ENCODE results near the gene AGPAT3. TPM values are rescaled to one million over a fixed set of nuclear protein-coding genes. Genes with fewer than 3 reads are reported as not detected.

The AGPAT3 gene
- total RNA-seq, 2 experiments from 2014 or later: 101 to 102 TPM

DNA sequence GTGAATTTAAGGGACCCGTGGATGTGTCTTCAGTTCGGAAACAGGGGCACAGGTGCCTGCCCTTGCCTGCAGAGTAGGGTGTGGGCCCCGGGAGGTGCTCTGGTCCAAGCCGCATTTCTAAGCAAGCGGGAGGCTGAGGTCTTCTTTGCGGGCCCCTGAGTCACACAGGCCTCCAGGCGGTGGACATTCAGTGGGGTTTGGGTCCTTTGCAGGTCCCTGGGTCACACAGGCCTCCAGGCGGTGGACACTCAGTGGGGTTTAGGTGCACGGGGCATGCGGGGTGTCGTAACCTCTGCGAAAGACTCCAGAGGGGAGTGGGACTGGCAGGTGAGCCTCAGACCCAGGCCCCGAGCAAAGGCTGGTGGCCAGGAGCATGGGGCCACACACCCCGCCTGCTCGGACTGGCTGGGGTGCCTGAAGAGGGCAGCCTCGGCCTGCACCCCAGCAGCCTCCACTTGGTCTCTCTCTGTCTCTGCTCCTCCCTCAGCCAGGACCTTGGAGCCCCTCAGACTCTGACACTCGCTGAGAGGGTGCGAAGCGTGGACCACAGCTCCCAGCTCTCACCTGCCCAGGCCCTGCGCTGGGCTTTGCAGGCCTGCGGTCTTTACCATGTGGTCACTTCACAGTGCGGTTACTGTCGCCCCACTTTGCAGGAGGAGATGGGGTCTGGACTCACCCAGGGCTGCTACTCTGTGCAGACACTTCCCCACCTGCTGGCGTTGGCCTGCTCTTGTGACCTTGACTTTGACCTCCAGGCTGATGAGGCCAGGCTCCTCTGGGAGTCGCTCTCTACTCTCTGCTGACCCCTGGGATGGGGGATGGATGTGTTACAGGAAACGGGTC, 6.0 kb upstream of the AGPAT3 start:
- Mint-ChIP-seq H3K27ac (no peak overlapping the region), H3K36me3 (ENCODE audit: low read depth) (no peaks in the 10 kb centered on the region)
- CTCF ChIA-PET: no interaction called here

DNA sequence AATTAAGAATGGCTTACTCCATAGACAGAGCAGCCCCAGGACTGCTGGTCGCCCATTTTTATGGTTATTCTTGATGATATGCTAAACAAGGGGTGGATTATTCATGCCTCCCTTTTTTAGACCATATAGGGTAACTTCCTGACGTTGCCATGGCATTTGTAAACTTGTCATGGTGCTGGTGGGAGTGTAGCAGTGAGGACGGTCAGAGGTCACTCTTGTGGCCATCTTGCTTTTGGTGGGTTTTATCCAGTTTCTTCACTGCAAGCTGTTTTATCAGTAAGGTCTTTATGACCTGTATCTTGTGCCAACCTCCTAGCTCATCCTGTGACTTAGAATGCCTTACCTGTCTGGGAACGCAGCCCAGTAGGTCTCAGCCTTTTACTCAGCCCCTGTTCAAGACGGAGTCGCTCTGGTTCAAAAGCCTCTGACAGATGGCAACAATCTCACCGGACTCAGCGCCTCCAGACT, 5.2 kb upstream of the AGPAT3 start:
- H3K36me3 Mint-ChIP-seq (ENCODE audit: low read depth): no peaks in the 10 kb centered on the region
- H3K4me3 Mint-ChIP-seq: no peak overlapping the region
- ChIA-PET CTCF (no interaction called here), POLR2A (no interaction called here)
- no peak overlapping the region for H3K27ac Mint-ChIP-seq
- H3K27me3 Mint-ChIP-seq: peaks cover 1% of the 10 kb centered on the region
- no peak for DNase-seq
- no peaks in the 10 kb centered on the region for H3K9me3 Mint-ChIP-seq
- peaks cover 23% of the 10 kb centered on the region for H3K4me1 Mint-ChIP-seq

More for the DNA sequence above, 6.0 kb upstream of the AGPAT3 start:
- no peak for DNase-seq
- POLR2A ChIA-PET: no interaction called here
- peaks cover 1% of the 10 kb centered on the region for H3K27me3 Mint-ChIP-seq
- peaks cover under 1% of the 10 kb centered on the region for H3K9me3 Mint-ChIP-seq
- no peak overlapping the region for H3K4me3 Mint-ChIP-seq
- H3K4me1 Mint-ChIP-seq: peaks cover 31% of the 10 kb centered on the region

DNA sequence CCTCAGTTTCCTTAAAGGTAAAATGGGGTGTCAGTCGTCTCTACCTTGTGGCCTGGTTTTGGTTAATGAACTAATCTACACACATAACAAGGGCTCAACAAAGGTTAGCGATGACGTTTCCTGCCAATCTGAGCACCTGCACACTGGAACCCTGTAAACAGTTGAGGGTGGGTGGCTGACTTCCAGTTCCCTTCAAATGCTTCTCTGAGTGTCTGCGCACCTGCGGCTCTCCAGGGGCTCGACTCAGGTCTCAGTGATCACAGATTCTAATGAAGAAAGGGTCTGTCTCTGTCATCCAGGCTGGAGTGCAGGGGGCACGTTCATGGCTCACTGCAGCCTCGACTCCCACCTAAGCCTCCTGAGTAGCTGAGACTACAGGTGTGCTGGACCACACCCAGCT, 3.3 kb upstream of the AGPAT3 start:
- peaks cover 1% of the 10 kb centered on the region for H3K27me3 Mint-ChIP-seq
- CTCF ChIA-PET: no interaction called here
- POLR2A ChIA-PET: interaction anchor here (1.3 kb wide), 1 partner anchor 1005 kb away, joined by 3 read pairs; no protein-coding TSS in a partner anchor

DNA sequence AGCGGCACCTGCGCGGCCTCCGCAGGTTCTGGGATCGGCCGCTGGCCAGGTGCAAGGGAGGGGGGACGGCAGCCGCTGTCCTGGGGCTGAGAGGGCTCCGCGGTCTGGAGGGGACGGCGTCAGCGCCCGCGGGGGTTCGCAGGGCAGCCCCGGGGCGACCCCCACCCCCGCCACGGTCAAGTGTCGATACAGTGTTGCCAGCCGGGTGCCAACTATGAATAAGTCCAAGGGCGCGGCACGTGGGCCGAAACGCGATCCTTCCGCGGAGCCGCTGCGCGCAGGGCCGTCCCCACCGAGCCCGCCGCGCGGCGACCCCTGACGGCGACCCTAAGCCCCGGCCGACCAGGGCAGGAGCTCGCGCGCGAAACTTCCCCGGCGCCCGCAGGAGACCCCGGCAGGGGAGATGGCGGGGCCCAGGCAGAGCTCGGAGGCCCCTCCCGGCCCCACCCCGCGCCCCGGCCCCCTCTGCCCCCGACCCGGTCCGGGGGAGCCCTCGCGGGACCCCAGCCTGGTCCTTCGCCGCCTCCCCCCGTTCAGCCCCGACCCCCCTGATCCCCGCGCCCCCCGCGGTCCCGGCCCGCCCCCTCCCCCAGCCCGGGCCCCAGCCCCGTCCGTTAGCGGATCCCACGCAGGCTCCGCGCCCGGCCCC, 586 bp upstream of the AGPAT3 start:
- H3K27me3 Mint-ChIP-seq: peaks cover 1% of the 10 kb centered on the region
- POLR2A ChIA-PET: interaction anchor here (1.7 to 2.1 kb wide), 3 partner anchors 9 to 54 kb away, joined by 5 to 8 read pairs (median 5); no protein-coding TSS in a partner anchor
- H3K4me3 Mint-ChIP-seq: peak overlapping the region; percentile 17
- DNase-seq: peak; percentile 37
- peaks cover 24% of the 10 kb centered on the region for H3K36me3 Mint-ChIP-seq (ENCODE audit: low read depth)
- H3K4me1 Mint-ChIP-seq: peaks cover 34% of the 10 kb centered on the region
- no peaks in the 10 kb centered on the region for H3K9me3 Mint-ChIP-seq
- no peak overlapping the region for H3K27ac Mint-ChIP-seq
- CTCF ChIA-PET: interaction anchor here (1.3 to 1.5 kb wide), 2 partner anchors 9 to 28 kb away, joined by 4 read pairs; no protein-coding TSS in a partner anchor

More for the DNA sequence above, 3.3 kb upstream of the AGPAT3 start:
- no peaks in the 10 kb centered on the region for H3K9me3 Mint-ChIP-seq
- peaks cover 14% of the 10 kb centered on the region for H3K4me1 Mint-ChIP-seq
- H3K27ac Mint-ChIP-seq: no peak overlapping the region
- no peak overlapping the region for H3K4me3 Mint-ChIP-seq
- H3K36me3 Mint-ChIP-seq (ENCODE audit: low read depth): no peaks in the 10 kb centered on the region
- DNase-seq: no peak

DNA sequence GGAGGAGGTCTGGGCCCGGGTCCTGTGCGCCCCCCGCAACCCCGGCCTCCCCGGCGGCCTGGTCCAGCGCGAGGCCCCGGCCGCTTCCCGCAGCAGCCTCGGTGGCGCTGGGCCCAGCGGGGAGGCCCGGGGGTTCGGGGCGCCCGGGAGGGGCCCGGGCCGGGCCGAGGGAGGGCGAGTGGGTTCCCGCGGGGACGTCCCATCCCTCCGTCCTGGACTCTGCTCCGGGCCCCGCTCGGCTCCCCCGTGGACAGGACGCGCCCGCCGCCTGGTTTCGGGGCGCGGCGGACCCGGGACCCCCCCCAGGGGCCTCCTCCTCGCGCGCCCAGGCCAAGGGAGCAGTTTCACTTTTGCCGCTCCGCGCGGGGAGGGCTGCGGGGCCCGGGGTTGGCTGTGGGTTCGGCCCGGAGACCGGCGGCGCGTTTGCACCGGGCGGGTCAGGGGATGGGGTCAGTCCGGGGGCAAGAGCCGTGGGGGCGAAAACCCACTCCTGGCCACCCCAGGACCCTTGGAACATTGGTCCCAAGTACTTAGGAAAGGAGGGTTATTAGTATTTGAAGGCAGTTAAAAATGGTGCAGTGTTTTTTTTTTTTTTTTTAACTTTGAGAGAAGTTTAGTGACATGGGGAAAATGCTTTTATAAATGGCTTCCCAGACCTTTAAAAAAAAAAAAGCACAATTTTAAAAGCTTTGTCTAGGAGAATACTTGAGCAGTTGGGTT, 677 bp downstream of the AGPAT3 start:
- POLR2A ChIA-PET: interaction anchor here (1.1 to 1.5 kb wide), 5 partner anchors 11 to 53 kb away, joined by 3 to 9 read pairs (median 5); no protein-coding TSS in a partner anchor
- CTCF ChIA-PET: interaction anchor here (0.7 to 0.8 kb wide), 2 partner anchors 76 to 435 kb away, joined by 3 to 4 read pairs; no protein-coding TSS in a partner anchor

DNA sequence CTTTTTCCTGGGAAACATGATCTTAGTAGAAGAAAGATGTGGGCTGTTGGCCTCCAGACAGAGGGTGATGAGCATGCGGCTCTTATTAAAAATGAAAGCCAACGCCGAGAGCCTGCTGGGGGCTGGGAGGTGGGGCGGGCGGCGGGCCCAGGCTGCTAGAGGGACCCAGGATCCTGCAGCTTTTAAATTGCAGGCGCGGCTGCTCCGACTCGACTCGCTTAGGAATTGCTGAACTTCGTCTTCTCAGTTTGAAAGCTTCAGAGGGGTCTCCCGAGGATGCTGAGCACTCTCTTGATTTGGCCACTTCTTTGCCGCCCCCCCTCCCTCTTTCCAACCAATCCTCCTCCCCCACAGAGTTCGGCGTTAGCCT, 1.2 kb downstream of the AGPAT3 start:
- ChIA-PET POLR2A (interaction anchor here (0.9 to 1.5 kb wide), 7 partner anchors 12 to 217 kb away, joined by 3 to 9 read pairs (median 4); no protein-coding TSS in a partner anchor), CTCF (interaction anchor here (0.6 to 0.8 kb wide), 3 partner anchors 45 to 435 kb away, joined by 3 to 5 read pairs (median 4); no protein-coding TSS in a partner anchor)
- DNase-seq: peak; percentile 60

More for the DNA sequence above, 677 bp downstream of the AGPAT3 start:
- Mint-ChIP-seq H3K9me3 (no peaks in the 10 kb centered on the region), H3K4me3 (peak overlapping the region; percentile 83), H3K36me3 (ENCODE audit: low read depth) (peaks cover 28% of the 10 kb centered on the region), H3K4me1 (peaks cover 37% of the 10 kb centered on the region), H3K27ac (peak overlapping the region; percentile 92), H3K27me3 (peaks cover 1% of the 10 kb centered on the region)
- DNase-seq: peak; percentile 70

DNA sequence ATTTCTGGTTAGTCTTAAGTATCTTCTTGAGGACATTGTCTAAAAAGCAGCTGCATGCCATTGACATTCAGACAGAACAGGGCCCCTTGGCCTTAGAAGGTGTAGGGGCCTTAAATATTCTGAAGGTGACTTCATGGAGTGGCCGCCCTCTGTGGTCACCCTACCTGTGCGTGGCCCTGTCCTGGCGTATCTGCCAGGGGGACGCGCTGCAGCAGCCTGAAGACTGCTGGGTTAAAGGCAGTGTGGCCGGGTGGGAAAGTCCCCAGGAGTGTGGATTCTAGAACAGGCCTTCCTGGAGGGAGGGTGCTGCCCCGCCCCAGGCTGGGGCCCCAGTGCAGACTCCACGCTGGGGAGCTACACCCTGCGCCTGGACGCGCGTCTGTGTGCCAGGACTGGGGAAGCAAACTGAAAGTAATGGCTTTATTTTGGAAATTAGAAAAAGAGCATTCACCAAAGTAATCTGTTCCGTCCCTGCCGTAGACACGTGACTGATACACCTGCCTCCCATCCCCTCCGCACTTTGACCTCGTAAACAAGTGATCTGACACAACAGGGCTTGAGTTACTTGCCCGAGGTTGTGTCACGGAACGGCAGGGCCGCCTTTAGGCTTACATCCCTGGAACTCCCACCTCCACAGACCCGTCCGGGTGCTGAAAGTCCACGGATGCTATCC, 1.8 kb downstream of the AGPAT3 start:
- peak overlapping the region; percentile 92 for H3K27ac Mint-ChIP-seq
- H3K9me3 Mint-ChIP-seq: no peaks in the 10 kb centered on the region

More for the DNA sequence above, 1.2 kb downstream of the AGPAT3 start:
- H3K36me3 Mint-ChIP-seq (ENCODE audit: low read depth): peaks cover 34% of the 10 kb centered on the region
- peaks cover under 1% of the 10 kb centered on the region for H3K27me3 Mint-ChIP-seq
- no peaks in the 10 kb centered on the region for H3K9me3 Mint-ChIP-seq
- peaks cover 42% of the 10 kb centered on the region for H3K4me1 Mint-ChIP-seq
- H3K4me3 Mint-ChIP-seq: peak overlapping the region; percentile 83
- peak overlapping the region; percentile 92 for H3K27ac Mint-ChIP-seq

DNA sequence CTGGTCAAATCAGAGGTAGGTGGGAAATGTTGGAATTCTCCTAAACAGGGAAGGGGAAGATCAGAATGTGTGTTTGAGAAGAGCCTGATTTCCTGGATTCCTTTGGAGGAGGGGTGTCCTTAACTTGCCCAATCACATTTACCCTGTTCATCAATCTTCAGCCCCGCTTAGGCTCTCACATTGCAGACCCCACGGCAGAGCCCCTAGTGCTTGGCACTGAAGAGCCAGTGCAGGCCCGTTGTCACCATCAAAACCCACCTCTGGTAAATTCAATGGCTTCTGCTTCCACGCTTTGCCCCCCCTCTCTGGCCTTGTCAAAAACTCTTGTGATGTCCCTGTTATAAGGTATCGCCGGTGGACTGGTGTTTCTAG, 2.3 kb downstream of the AGPAT3 start:
- Mint-ChIP-seq H3K9me3 (no peaks in the 10 kb centered on the region), H3K4me1 (peaks cover 50% of the 10 kb centered on the region), H3K4me3 (peak overlapping the region; percentile 83), H3K27me3 (no peaks in the 10 kb centered on the region), H3K27ac (peak overlapping the region; percentile 92), H3K36me3 (ENCODE audit: low read depth) (peaks cover 42% of the 10 kb centered on the region)
- ChIA-PET CTCF (interaction anchor here (0.8 kb wide), 1 partner anchor 26 kb away, joined by 3 read pairs; no protein-coding TSS in a partner anchor), POLR2A (interaction anchor here (0.9 to 2.2 kb wide), 5 partner anchors 22 to 216 kb away, joined by 3 to 8 read pairs (median 4); no protein-coding TSS in a partner anchor)
- no peak for DNase-seq

More for the DNA sequence above, 1.8 kb downstream of the AGPAT3 start:
- ChIA-PET POLR2A (interaction anchor here (0.9 to 2.2 kb wide), 8 partner anchors 12 to 216 kb away, joined by 3 to 9 read pairs (median 4); no protein-coding TSS in a partner anchor), CTCF (interaction anchor here (0.6 to 0.8 kb wide), 4 partner anchors 26 to 434 kb away, joined by 3 to 5 read pairs (median 4); no protein-coding TSS in a partner anchor)
- Mint-ChIP-seq H3K4me3 (peak overlapping the region; percentile 83), H3K36me3 (ENCODE audit: low read depth) (peaks cover 38% of the 10 kb centered on the region), H3K27me3 (no peaks in the 10 kb centered on the region), H3K4me1 (peaks cover 48% of the 10 kb centered on the region)
- DNase-seq: peak; percentile 61

DNA sequence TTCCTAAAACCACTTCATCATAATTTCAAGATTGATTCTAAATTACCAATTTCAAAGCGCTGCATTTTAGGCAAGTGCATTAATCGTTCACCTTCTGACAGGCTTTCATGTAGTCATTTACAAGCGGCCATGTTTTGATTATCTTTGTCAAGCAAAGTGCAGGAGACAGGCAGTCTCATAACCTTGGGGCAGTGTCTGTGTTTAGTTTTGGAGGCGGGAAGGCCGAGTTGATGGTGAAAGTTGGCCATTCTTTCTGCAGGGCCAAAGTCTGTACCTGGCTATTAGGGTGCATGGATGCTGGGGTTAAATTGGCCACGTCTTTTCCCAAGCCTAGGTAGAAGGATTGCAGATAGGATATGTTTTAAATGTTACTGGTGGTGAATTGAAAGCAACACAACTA, 2.9 kb downstream of the AGPAT3 start:
- Mint-ChIP-seq H3K4me1 (peaks cover 56% of the 10 kb centered on the region), H3K4me3 (peak overlapping the region; percentile 83), H3K27me3 (no peaks in the 10 kb centered on the region), H3K9me3 (no peaks in the 10 kb centered on the region), H3K36me3 (ENCODE audit: low read depth) (peaks cover 48% of the 10 kb centered on the region), H3K27ac (peak overlapping the region; percentile 59)
- no peak for DNase-seq
- ChIA-PET CTCF (no interaction called here), POLR2A (interaction anchor here (2.2 kb wide), 1 partner anchor 25 kb away, joined by 8 read pairs; no protein-coding TSS in a partner anchor)

DNA sequence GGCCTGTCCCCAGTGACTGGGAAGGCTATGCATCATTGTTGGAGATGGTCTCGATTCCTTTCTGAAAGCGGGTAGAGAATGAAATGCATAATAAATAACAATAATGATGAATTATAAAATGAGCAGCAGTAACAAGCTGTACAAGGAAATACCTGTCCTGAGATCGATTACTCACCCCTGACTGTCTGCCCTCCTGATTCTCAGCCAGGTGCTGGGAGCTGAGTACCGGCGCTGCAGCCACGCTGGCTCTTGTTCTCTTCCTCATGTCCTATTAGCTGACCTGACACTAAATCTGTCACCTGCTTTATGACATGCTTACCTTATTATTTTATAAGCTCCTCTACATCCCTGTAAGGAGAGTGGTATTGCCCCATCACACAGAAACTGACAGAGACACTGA, 3.4 kb downstream of the AGPAT3 start:
- ChIA-PET POLR2A (interaction anchor here (0.6 to 2.2 kb wide), 2 partner anchors 25 to 40 kb away, joined by 3 to 8 read pairs; no protein-coding TSS in a partner anchor), CTCF (interaction anchor here (0.7 to 1.2 kb wide), 2 partner anchors 55 to 57 kb away, joined by 3 to 4 read pairs; no protein-coding TSS in a partner anchor)
- Mint-ChIP-seq H3K9me3 (no peaks in the 10 kb centered on the region), H3K4me3 (no peak overlapping the region), H3K36me3 (ENCODE audit: low read depth) (peaks cover 52% of the 10 kb centered on the region), H3K4me1 (peaks cover 57% of the 10 kb centered on the region), H3K27me3 (no peaks in the 10 kb centered on the region), H3K27ac (no peak overlapping the region)
- no peak for DNase-seq

DNA sequence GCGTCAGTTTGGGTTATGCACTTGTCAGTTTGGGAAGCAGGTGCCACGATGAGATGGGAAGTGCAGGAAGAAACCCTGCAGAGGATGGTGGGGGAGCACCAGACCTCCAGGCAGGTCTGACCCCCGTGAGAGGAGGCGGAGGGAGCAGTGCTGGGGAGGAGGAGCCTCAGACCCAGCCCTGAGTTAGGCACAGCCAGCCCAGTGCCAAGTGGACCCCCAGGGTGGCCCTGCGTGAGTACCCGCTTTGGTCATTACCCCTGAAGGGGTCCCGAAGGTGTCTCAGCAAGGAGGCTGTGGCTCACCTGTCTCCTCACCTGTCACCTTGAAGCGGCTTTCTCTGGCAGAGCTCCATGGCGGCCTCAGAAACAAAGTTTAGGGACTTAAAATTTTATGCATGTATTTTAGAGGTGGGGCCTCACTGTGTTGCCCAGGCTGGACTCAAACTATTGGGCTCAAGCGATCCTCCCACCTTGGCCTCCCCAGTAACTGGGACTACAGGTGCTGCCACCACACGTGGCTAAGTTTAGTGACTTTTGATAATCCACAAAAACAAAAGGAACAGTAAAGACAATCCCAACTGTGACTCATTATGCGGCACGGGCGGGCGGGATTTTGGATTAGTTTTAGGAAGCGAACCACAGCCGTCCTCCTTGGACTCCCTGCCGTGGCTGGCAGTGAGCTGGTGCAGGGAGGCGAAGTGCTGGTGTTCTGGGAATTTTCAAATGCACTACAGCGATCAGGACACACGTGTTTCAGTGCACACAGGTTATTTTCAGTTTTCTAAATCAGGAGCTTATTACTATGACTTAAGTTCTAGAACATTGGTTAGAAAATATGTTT, 4.7 kb downstream of the AGPAT3 start:
- no peak overlapping the region for H3K4me3 Mint-ChIP-seq
- DNase-seq: no peak
- H3K4me1 Mint-ChIP-seq: peaks cover 63% of the 10 kb centered on the region
- no peaks in the 10 kb centered on the region for H3K27me3 Mint-ChIP-seq
- ChIA-PET CTCF (interaction anchor here (1.2 kb wide), 1 partner anchor 56 kb away, joined by 3 read pairs; no protein-coding TSS in a partner anchor), POLR2A (no interaction called here)
- H3K36me3 Mint-ChIP-seq (ENCODE audit: low read depth): peaks cover 59% of the 10 kb centered on the region
- no peak overlapping the region for H3K27ac Mint-ChIP-seq
- H3K9me3 Mint-ChIP-seq: no peaks in the 10 kb centered on the region
